Stimulated activated CD4-positive, alpha-beta T cell treated with anti-CD3 and anti-CD28 coated beads, TNF-alpha, amount 100 ng/mL, for 48 hours (primary cell): Measurements from ENCODE around the gene OR52L1.

ENCODE experiments used
- DNase-seq, 3 donors: peaks; one replicate each; pipeline ENCODE4 v3.0.0-alpha.2; 2020; ENCODE audit warnings: low read depth in 3 of 3

OR52L1 gene

DNA sequence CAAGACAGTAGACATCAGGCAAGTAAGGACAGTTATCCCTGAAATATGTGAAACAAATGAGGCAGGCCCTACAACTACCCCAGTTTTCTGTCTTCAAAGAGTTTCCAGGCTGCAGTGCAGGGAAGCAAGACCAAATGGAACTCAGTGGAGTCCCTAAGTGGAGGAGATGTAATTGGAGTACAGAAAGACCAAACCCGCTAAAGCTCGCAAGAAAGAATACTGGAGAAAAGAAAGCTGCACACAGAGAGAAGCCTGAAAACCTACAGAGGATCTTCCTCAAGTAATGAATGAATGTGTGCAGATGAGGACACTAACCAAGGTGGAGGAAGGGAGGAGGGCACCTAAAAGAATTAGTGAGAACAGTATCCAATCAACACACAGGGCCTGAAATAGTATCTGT is 46.0 kb downstream of the OR52L1 start:
- DNase-seq, result no peak

DNA sequence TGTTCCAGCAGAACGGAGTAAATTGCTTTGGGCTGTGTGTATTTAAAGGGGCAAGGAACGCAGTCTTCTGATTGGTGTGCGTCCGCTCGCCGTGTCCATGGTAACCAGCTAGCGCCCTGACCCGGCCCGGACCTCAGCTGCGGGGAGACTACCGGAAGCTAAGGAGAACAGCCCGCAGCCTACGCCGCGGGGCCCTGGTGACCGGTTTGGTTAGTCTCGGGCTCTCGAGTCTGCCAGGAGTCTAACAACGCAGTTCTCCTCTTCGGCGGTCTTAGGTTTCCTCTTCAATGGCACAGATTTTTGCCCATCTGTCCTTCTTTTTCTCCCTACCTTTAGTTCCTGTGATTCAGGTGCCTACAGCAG is 48.2 kb downstream of the OR52L1 start:
- no peak for DNase-seq

DNA sequence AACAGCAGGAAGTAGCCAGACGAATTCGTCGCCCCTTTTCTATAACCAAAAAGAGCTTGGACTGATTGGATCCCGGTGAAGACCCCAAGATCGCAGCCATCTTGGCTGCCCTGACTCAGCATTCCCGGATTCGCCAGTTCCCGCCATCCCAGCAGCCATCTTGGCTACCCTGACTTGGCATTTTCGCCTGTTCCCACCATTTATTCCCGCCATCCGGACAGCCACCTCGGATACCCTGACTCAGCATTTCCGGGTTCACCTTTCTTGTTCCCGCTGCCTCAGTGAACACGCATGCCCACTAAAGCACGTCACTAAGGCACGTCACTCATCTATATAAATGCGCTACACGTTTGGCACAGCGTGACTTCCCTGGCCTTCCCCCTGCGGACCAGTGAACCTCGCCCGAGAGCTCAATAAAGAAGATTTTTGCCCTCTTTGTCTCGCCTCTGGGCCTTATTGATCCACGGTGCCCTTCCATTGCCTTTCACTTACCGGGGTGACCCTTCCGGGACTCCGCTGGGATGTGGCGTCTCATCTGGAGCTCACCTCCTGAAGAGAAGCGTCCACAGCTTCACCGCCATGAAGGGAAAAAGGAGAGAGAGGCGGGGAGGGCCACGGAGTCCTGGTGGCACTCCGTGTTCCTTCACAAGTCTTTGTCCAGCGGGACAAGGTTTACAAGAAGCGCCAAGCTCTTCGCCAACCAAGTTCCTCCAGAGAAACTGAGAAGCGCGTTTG is 48.8 kb downstream of the OR52L1 start:
- no peak for DNase-seq
